ENCODE measurements around the gene SPAG5.

The SPAG5 gene

GRCh38 chr17:28538296-28538895 lies 60.4 kb downstream of the SPAG5 start:
- DNase-seq: no peak

- DNase-seq: no peak
Measured at GRCh38 chr17:28537219-28537610, 61.6 kb downstream of the SPAG5 start.

- DNase-seq: no peak
Measured at GRCh38 chr17:28536532-28537218, 62.1 kb downstream of the SPAG5 start.

GRCh38 chr17:28534740-28535375 lies 64.0 kb downstream of the SPAG5 start:
- DNase-seq: no peak

- no peak for DNase-seq
Measured at GRCh38 chr17:28533091-28533807, 65.6 kb downstream of the SPAG5 start.

- no peak for DNase-seq
Measured at GRCh38 chr17:28532050-28532960, 66.5 kb downstream of the SPAG5 start.

GRCh38 chr17:28530926-28531325 lies 67.9 kb downstream of the SPAG5 start:
- no peak for DNase-seq

GRCh38 chr17:28530250-28530649 lies 68.6 kb downstream of the SPAG5 start:
- no peak for DNase-seq

- DNase-seq: no peak
Measured at GRCh38 chr17:28529013-28529400, 69.8 kb downstream of the SPAG5 start.

- no peak for DNase-seq
Measured at GRCh38 chr17:28528327-28529012, 70.4 kb downstream of the SPAG5 start.

- no peak for DNase-seq
Measured at GRCh38 chr17:28527859-28528258, 71.0 kb downstream of the SPAG5 start.

All from NCI-H187 treated with DMSO at 0.1 percent for 48 hours (cell line).